ENCODE measurements around the gene SVIL.
"Not testable (repeated sequence)": the region's sequence is repeated elsewhere in the genome, so short reads cannot be mapped to it uniquely, and the experiment has no call there.

DNA sequence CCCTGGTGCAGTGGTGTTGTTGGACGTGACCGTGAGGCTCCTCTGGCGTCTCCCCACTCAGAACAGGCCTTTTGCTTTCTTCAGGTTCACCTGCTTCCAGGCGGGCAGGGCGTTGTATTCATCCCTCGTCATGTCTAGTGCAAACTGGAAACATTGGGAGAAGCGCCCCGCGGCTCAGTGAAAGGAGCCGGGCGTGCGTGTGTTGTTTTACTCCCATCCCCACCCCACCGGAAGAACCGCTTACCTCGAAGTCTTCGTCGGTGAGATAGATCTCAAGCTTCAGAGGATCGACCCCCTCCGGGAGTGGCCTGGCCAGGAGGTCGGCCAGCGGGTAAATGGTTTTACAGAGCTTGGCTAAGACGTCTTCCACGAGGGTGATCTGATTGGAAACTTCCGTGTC lies 176.6 kb downstream of the SVIL start:
- TF ChIP-seq, protein P1, sequence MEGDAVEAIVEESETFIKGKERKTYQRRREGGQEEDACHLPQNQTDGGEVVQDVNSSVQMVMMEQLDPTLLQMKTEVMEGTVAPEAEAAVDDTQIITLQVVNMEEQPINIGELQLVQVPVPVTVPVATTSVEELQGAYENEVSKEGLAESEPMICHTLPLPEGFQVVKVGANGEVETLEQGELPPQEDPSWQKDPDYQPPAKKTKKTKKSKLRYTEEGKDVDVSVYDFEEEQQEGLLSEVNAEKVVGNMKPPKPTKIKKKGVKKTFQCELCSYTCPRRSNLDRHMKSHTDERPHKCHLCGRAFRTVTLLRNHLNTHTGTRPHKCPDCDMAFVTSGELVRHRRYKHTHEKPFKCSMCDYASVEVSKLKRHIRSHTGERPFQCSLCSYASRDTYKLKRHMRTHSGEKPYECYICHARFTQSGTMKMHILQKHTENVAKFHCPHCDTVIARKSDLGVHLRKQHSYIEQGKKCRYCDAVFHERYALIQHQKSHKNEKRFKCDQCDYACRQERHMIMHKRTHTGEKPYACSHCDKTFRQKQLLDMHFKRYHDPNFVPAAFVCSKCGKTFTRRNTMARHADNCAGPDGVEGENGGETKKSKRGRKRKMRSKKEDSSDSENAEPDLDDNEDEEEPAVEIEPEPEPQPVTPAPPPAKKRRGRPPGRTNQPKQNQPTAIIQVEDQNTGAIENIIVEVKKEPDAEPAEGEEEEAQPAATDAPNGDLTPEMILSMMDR (IDR thresholded peaks at IDR 0.05): not testable (repeated sequence)
- not testable (repeated sequence) for TF ChIP-seq POLR2A (IDR thresholded peaks at IDR 0.05)

Data from heart left ventricle (tissue), 13 donors.